Activated CD4-positive, alpha-beta T cell treated with anti-CD3 and anti-CD28 coated beads, Interleukin-2, Interleukin-4, amounts not matched to agents 100 ng/mL and 50 ng/mL, durations not matched to agents 16 hours and 8 hours (primary cell): ENCODE results near the gene PHF14.

Source experiments
- DNase-seq: peaks from one replicate; pipeline ENCODE4 v3.0.0-alpha.2; 2020; ENCODE audit warnings: low spot score

The PHF14 gene

GRCh38 chr7:11212080-11212711, 238.5 kb downstream of the PHF14 start:
- peak; percentile 58 for DNase-seq

- no peak for DNase-seq
Observed at GRCh38 chr7:11212816-11213215, 239.1 kb downstream of the PHF14 start.

GRCh38 chr7:11213266-11213665, 239.6 kb downstream of the PHF14 start:
- DNase-seq: no peak

- no peak for DNase-seq
Observed at GRCh38 chr7:11216276-11216675, 242.6 kb downstream of the PHF14 start.

GRCh38 chr7:11217848-11218565, 244.3 kb downstream of the PHF14 start:
- peak; percentile 6 for DNase-seq
